AG20443 (cell line): ENCODE data around the gene DNAH5.

ENCODE experiments used
- DNase-seq: peaks from one replicate; pipeline ENCODE4 v3.0.0; 2012; ENCODE audit warnings: low spot score, mixed read lengths

DNAH5 gene

DNA sequence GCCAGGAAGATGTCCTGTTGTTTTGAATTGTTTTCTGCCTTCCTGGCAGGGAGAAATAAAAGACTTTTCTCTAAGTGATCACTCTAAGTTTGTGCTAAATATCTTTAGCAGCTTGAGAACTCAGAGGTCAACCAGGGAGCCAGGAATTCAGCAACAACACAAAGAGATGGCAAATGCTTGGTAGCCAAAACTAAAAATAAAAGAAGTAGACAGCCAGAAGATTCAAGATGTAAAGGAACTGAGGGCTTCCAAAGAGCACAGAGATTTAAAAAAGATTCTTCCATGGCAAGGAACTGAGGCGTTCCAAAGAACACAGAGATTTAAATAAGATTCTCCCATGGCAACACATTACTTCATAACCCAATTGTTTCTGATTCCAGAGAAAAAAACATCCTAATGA lies 9.6 kb downstream of the DNAH5 start:
- DNase-seq: no peak

DNA sequence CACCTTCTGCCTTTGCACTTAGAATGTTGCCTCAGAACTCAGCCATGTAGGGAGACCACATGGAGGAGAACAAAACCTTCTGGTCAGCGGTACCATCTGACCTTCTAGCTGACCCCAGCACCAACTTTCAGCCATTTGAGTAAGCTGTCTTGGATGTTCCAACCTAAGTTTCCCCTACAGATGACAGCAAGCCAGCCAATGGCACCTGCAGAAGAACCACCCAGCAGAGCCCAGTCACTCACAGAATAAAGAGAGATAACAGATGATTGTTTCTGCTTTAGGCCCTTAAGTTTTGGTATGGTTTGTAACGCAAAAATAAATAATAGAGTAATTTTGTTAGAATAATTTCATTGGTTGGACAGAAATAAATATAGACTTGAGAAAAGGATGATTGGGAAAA lies 10.4 kb downstream of the DNAH5 start:
- DNase-seq: no peak

GRCh38 chr5:13932561-13932960 lies 11.9 kb downstream of the DNAH5 start:
- no peak for DNase-seq

GRCh38 chr5:13932011-13932410 lies 12.5 kb downstream of the DNAH5 start:
- no peak for DNase-seq

GRCh38 chr5:13930541-13931171 lies 13.8 kb downstream of the DNAH5 start:
- DNase-seq: no peak

GRCh38 chr5:13926731-13927130 lies 17.8 kb downstream of the DNAH5 start:
- DNase-seq: no peak

GRCh38 chr5:13921578-13921977 lies 22.9 kb downstream of the DNAH5 start:
- peak; percentile 47 for DNase-seq

DNA sequence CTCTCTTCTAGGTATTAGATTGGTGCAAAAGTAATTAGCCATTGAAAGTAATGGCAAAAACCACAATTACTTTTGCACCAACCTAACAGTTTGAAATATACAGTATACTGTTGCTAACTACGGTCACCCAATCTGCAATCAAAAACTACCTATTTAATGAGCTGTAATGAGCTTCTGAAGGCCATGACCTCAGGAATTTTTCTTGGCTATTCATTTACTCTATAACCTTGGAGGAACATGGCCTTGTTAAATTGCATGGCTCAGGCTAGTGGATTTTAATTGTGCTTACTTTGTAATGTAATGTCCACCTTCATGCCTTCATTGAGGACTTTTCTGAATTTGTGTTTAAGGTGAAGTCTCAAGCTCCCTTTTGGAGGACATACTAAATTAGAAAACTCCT lies 24.7 kb downstream of the DNAH5 start:
- DNase-seq: no peak

- DNase-seq: no peak
Measured at GRCh38 chr5:13919087-13919486, 25.4 kb downstream of the DNAH5 start.

DNA sequence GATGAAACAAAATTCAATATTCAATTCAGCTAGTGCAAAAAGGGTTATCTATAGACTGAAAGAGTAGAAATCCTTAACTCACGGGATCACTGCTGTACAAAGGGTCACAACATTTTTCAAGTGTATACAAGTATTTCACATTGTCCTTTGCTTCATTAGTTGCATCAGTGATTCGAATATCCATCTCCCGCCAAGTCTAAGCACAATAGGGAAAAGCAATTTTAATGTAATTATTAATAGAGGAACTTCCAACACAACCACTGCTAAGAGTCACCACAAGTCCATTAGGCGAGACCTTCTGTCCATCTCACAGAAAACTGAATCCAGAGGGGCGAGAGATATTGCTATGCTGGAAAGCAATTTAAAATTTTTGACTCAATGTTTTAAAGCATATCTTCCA lies 27.4 kb downstream of the DNAH5 start:
- no peak for DNase-seq

GRCh38 chr5:13913962-13914361 lies 30.5 kb downstream of the DNAH5 start:
- DNase-seq: no peak

- no peak for DNase-seq
Measured at GRCh38 chr5:13910637-13911288, 33.7 kb downstream of the DNAH5 start.

DNA sequence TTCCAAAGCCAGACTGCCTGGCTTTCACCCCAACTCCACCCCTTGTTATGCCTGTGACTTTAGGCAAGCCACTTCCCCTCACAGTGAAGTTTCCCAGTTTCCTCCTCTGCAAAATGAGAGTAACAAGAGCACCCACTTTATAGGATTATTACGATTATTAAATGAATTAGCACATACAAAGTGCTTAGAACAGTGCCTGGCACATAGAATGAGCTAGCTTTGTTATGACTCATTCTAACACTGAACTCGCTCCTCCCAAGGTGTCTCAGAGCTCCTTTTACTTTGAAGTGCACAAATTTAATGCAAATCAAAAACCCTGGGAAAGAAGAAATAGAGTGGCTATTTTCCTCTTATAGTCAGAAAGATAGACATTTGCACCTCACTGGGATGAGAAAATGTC lies 34.3 kb downstream of the DNAH5 start:
- DNase-seq: no peak

- no peak for DNase-seq
Measured at GRCh38 chr5:13909271-13909670, 35.2 kb downstream of the DNAH5 start.

DNA sequence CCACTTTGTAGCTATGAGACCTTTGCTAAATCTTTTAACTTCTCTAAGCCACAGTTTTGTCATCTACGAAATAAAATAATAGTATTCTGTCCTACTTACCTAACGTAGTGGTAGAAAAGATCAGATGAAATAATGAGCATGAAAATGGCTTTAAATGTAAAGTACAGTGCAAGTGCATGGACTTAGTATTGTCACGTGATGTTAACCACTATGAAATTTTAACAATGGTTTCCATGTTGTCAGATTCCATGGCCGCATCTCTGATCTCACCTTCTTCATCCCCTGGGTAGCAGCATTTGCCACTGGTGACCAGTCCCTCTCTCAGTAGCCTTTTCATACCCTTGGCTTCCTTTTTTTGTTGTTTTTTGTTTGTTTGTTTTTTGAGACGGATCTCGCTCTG lies 45.9 kb downstream of the DNAH5 start:
- no peak for DNase-seq

- DNase-seq: no peak
Measured at GRCh38 chr5:13878357-13878756, 66.1 kb downstream of the DNAH5 start.

- DNase-seq: peak; percentile 50
Measured at GRCh38 chr5:13866792-13867191, 77.7 kb downstream of the DNAH5 start.

- no peak for DNase-seq
Measured at GRCh38 chr5:13865312-13865711, 79.2 kb downstream of the DNAH5 start.

DNA sequence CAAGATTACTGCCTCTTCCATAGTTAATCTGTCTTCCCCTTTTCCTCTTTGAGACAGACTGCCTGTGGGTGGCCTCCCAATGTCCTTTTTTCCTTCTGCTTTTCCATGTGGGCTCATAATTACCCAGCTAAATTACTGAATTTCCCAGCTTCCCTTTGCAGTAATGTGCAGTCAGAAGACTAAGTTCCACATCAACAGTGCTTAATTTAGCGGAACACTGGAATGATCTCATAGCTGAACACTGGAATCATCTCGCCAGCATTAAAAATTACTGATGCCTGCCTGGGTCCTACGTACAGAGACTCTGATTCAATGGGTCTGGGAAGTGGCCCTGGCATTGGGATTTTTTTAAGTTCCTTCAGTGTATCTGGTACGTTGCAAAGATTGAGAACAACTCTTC lies 84.3 kb downstream of the DNAH5 start:
- DNase-seq: no peak

- DNase-seq: no peak
Measured at GRCh38 chr5:13859270-13860065, 85.0 kb downstream of the DNAH5 start.

- DNase-seq: no peak
Measured at GRCh38 chr5:13843175-13843846, 101.2 kb downstream of the DNAH5 start.

DNA sequence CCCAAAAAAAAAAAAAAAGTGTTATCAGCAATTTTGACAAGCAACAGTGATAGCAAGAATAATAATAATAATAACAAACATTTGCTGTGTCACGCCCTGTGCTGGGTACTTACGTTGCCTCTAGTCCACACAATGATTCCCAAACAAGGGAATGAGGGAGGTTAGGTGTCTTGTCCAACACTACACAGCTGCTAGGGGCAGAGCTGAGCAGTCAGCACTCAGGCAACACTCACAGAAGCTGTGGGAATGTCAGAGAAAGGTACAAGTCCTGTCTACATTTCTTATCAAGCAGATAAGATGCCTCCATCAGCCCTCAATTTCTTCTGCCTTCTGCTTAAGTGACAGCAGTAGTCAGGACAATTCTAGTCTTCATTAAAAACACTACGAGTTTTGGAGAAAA lies 111.0 kb downstream of the DNAH5 start:
- no peak for DNase-seq

- no peak for DNase-seq
Measured at GRCh38 chr5:13831351-13831750, 113.1 kb downstream of the DNAH5 start.
